BJ (cell line): ENCODE data around the gene BIRC3. TPM values are rescaled to one million over a fixed set of nuclear protein-coding genes. Genes with fewer than 3 reads are reported as not detected.

Source experiments
- CTCF ChIA-PET: fragments of 350-600 bp; formaldehyde crosslinking; extraction: SDS; loops from one replicate; lab custom pipeline; 2021; ENCODE audit warnings: antibody characterized with exemption, inconsistent platforms; lab: Yijun Ruan, JAX
- POLR2A ChIA-PET: fragments of 300-600 bp; sonication (Branson Sonifier 250); formaldehyde crosslinking; extraction: SDS; loops from one replicate; lab custom pipeline; 2021; ENCODE audit warnings: antibody characterized with exemption; lab: Charles Lee
- DNase-seq: peaks from one replicate; pipeline ENCODE4 v3.0.0-alpha.2; 2011; ENCODE audit warnings: low read depth
- H3K27me3 ChIP-seq: 2 replicates; pipeline ENCODE4 v1.6.0; 2011; ENCODE audit warnings: low read length; ENCODE audit not compliant: control insufficient read depth, insufficient read depth
- H3K36me3 ChIP-seq: 2 replicates; pipeline ENCODE4 v1.5.1; 2011; ENCODE audit warnings: low read length; ENCODE audit not compliant: control insufficient read depth, insufficient read depth
- H3K4me3 ChIP-seq: 2 replicates; pipeline ENCODE4 v1.5.1; 2011; ENCODE audit warnings: low read depth, mild to moderate bottlenecking, control low read depth, low read length
- CTCF ChIP-seq: IDR thresholded peaks from 2 replicates; pipeline ENCODE4 v1.5.1; 2011; ENCODE audit warnings: low read depth, mild to moderate bottlenecking, control low read depth, inconsistent platforms, low read length, moderate library complexity; ENCODE audit not compliant: insufficient read depth
- polyA plus RNA-seq: library from polyadenylated mRNA; depleted of rRNA; stranded (reverse); fragments of >200 nt; gene quantifications from 2 replicates; pipeline ENCODE4 v1.2.3, GENCODE V29; 2011

The BIRC3 gene
- polyA plus RNA-seq, 1 experiment, result 0.48 TPM

GRCh38 chr11:102287964-102288724 lies 29.1 kb upstream of the BIRC3 start:
- H3K4me3 ChIP-seq, result no peak overlapping the region
- no peaks in the 10 kb centered on the region for H3K27me3 ChIP-seq
- ChIA-PET CTCF (interaction anchor here (0.6 to 4.3 kb wide), 18 partner anchors 8 to 397 kb away, joined by 3 to 38 read pairs (median 3); no protein-coding TSS in a partner anchor), POLR2A (no interaction called here)
- no peak for DNase-seq
- peak; percentile 68 for TF ChIP-seq CTCF
- no peaks in the 10 kb centered on the region for H3K36me3 ChIP-seq

GRCh38 chr11:102288725-102289083 lies 28.6 kb upstream of the BIRC3 start:
- ChIA-PET CTCF (interaction anchor here (0.6 to 4.3 kb wide), 11 partner anchors 10 to 397 kb away, joined by 3 to 38 read pairs (median 5); no protein-coding TSS in a partner anchor), POLR2A (no interaction called here)
- DNase-seq, result no peak
- no peak overlapping the region for H3K4me3 ChIP-seq
- H3K36me3 ChIP-seq, result no peaks in the 10 kb centered on the region
- no peaks in the 10 kb centered on the region for H3K27me3 ChIP-seq
- TF ChIP-seq CTCF, result no peak

- Histone ChIP-seq H3K27me3 (no peaks in the 10 kb centered on the region), H3K36me3 (no peaks in the 10 kb centered on the region), H3K4me3 (no peak overlapping the region)
- DNase-seq, result no peak
- no peak for TF ChIP-seq CTCF
- ChIA-PET POLR2A (no interaction called here), CTCF (interaction anchor here (0.6 to 4.3 kb wide), 11 partner anchors 9 to 376 kb away, joined by 3 to 38 read pairs (median 5); no protein-coding TSS in a partner anchor)
Measured at GRCh38 chr11:102289592-102289991, 27.7 kb upstream of the BIRC3 start.

GRCh38 chr11:102291831-102292230 lies 25.5 kb upstream of the BIRC3 start:
- Histone ChIP-seq H3K27me3 (no peaks in the 10 kb centered on the region), H3K36me3 (no peaks in the 10 kb centered on the region), H3K4me3 (no peak overlapping the region)
- DNase-seq, result no peak
- ChIA-PET CTCF (interaction anchor here (0.9 to 2.6 kb wide), 3 partner anchors 9 to 375 kb away, joined by 3 to 11 read pairs (median 3); no protein-coding TSS in a partner anchor), POLR2A (no interaction called here)
- TF ChIP-seq CTCF, result no peak

GRCh38 chr11:102292933-102293332 lies 24.4 kb upstream of the BIRC3 start:
- DNase-seq, result no peak
- TF ChIP-seq CTCF, result no peak
- H3K4me3 ChIP-seq, result no peak overlapping the region
- POLR2A ChIA-PET, result no interaction called here
- CTCF ChIA-PET, result interaction anchor here (0.7 to 4.1 kb wide), 7 partner anchors 8 to 374 kb away, joined by 3 to 29 read pairs (median 12); no protein-coding TSS in a partner anchor
- H3K27me3 ChIP-seq, result no peaks in the 10 kb centered on the region
- no peaks in the 10 kb centered on the region for H3K36me3 ChIP-seq
